ENCODE data around the gene DUSP7.
"Not testable (repeated sequence)": the region's sequence is repeated elsewhere in the genome, so short reads cannot be mapped to it uniquely, and the experiment has no call there.

Gene DUSP7

GRCh38 chr3:52046186-52046901 lies 10.0 kb downstream of the DUSP7 start:
- Histone ChIP-seq H3K36me3 (ENCODE audit: insufficient read depth, low read length) (peaks cover 3% of the 10 kb centered on the region; the same call in 1 of the 2 replicates), H3K4me1 (ENCODE audit: control insufficient read depth, insufficient read depth, low read length, unreplicated experiment) (peaks cover 48% of the 10 kb centered on the region), H2AFZ (ENCODE audit: low read length, unreplicated experiment) (peak overlapping the region; percentile 65), H3K27ac (ENCODE audit: low read depth, low read length) (peak overlapping the region; percentile 88), H3K79me2 (ENCODE audit: control insufficient read depth, insufficient read depth, low read length, unreplicated experiment) (peaks cover 9% of the 10 kb centered on the region), H3K4me3 (ENCODE audit: low read depth, low read length) (peak overlapping the region; percentile 36; the same call in 1 of the 2 replicates), H3K27me3 (ENCODE audit: insufficient read depth, low read length) (no peaks in the 10 kb centered on the region)

GRCh38 chr3:52044869-52045619 lies 11.3 kb downstream of the DUSP7 start:
- Histone ChIP-seq H3K36me3 (ENCODE audit: insufficient read depth, low read length) (0 out of 2 replicates have a peak, but pooled peaks cover 3% of the 10 kb centered on the region), H3K79me2 (ENCODE audit: control insufficient read depth, insufficient read depth, low read length, unreplicated experiment) (no peaks in the 10 kb centered on the region), H3K4me1 (ENCODE audit: control insufficient read depth, insufficient read depth, low read length, unreplicated experiment) (peaks cover 48% of the 10 kb centered on the region), H2AFZ (ENCODE audit: low read length, unreplicated experiment) (no peak overlapping the region), H3K27ac (ENCODE audit: low read depth, low read length) (no peak overlapping the region; the same call in 1 of the 2 replicates), H3K27me3 (ENCODE audit: insufficient read depth, low read length) (no peaks in the 10 kb centered on the region), H3K4me3 (ENCODE audit: low read depth, low read length) (no peak overlapping the region)

GRCh38 chr3:52043750-52044149 lies 12.6 kb downstream of the DUSP7 start:
- H3K4me1 ChIP-seq (ENCODE audit: control insufficient read depth, insufficient read depth, low read length, unreplicated experiment) = peaks cover 38% of the 10 kb centered on the region
- H3K79me2 ChIP-seq (ENCODE audit: control insufficient read depth, insufficient read depth, low read length, unreplicated experiment) = no peaks in the 10 kb centered on the region
- H3K27ac ChIP-seq (ENCODE audit: low read depth, low read length) = no peak overlapping the region
- H2AFZ ChIP-seq (ENCODE audit: low read length, unreplicated experiment) = no peak overlapping the region
- H3K36me3 ChIP-seq (ENCODE audit: insufficient read depth, low read length) = no peaks in the 10 kb centered on the region
- no peaks in the 10 kb centered on the region for H3K27me3 ChIP-seq (ENCODE audit: insufficient read depth, low read length)
- no peak overlapping the region for H3K4me3 ChIP-seq (ENCODE audit: low read depth, low read length)

GRCh38 chr3:52043039-52043438 lies 13.3 kb downstream of the DUSP7 start:
- peaks cover 37% of the 10 kb centered on the region for H3K4me1 ChIP-seq (ENCODE audit: control insufficient read depth, insufficient read depth, low read length, unreplicated experiment)
- not testable (repeated sequence) for H3K36me3 ChIP-seq (ENCODE audit: insufficient read depth, low read length); H3K4me3 ChIP-seq (ENCODE audit: low read depth, low read length); H3K27me3 ChIP-seq (ENCODE audit: insufficient read depth, low read length); H3K27ac ChIP-seq (ENCODE audit: low read depth, low read length); H2AFZ ChIP-seq (ENCODE audit: low read length, unreplicated experiment); H3K79me2 ChIP-seq (ENCODE audit: control insufficient read depth, insufficient read depth, low read length, unreplicated experiment)

- Histone ChIP-seq H3K79me2 (ENCODE audit: control insufficient read depth, insufficient read depth, low read length, unreplicated experiment) (no peaks in the 10 kb centered on the region), H3K27me3 (ENCODE audit: insufficient read depth, low read length) (no peaks in the 10 kb centered on the region), H2AFZ (ENCODE audit: low read length, unreplicated experiment) (no peak overlapping the region), H3K4me1 (ENCODE audit: control insufficient read depth, insufficient read depth, low read length, unreplicated experiment) (peaks cover 20% of the 10 kb centered on the region), H3K36me3 (ENCODE audit: insufficient read depth, low read length) (no peaks in the 10 kb centered on the region), H3K27ac (ENCODE audit: low read depth, low read length) (no peak overlapping the region), H3K4me3 (ENCODE audit: low read depth, low read length) (no peak overlapping the region)
Measured at GRCh38 chr3:52041118-52041731, 15.1 kb downstream of the DUSP7 start.

GRCh38 chr3:52040600-52040999 lies 15.8 kb downstream of the DUSP7 start:
- Histone ChIP-seq H3K27ac (ENCODE audit: low read depth, low read length) (no peak overlapping the region), H3K4me3 (ENCODE audit: low read depth, low read length) (no peak overlapping the region), H3K79me2 (ENCODE audit: control insufficient read depth, insufficient read depth, low read length, unreplicated experiment) (no peaks in the 10 kb centered on the region), H2AFZ (ENCODE audit: low read length, unreplicated experiment) (no peak overlapping the region), H3K4me1 (ENCODE audit: control insufficient read depth, insufficient read depth, low read length, unreplicated experiment) (peaks cover 14% of the 10 kb centered on the region), H3K36me3 (ENCODE audit: insufficient read depth, low read length) (no peaks in the 10 kb centered on the region), H3K27me3 (ENCODE audit: insufficient read depth, low read length) (no peaks in the 10 kb centered on the region)

GRCh38 chr3:52039846-52040245 lies 16.5 kb downstream of the DUSP7 start:
- H2AFZ ChIP-seq (ENCODE audit: low read length, unreplicated experiment) = no peak overlapping the region
- H3K4me1 ChIP-seq (ENCODE audit: control insufficient read depth, insufficient read depth, low read length, unreplicated experiment) = peaks cover 9% of the 10 kb centered on the region
- H3K36me3 ChIP-seq (ENCODE audit: insufficient read depth, low read length) = no peaks in the 10 kb centered on the region
- H3K79me2 ChIP-seq (ENCODE audit: control insufficient read depth, insufficient read depth, low read length, unreplicated experiment) = no peaks in the 10 kb centered on the region
- no peak overlapping the region for H3K27ac ChIP-seq (ENCODE audit: low read depth, low read length)
- no peaks in the 10 kb centered on the region for H3K27me3 ChIP-seq (ENCODE audit: insufficient read depth, low read length)
- H3K4me3 ChIP-seq (ENCODE audit: low read depth, low read length) = no peak overlapping the region

- H3K27ac ChIP-seq (ENCODE audit: low read depth, low read length) = no peak overlapping the region
- no peak overlapping the region for H2AFZ ChIP-seq (ENCODE audit: low read length, unreplicated experiment)
- peaks cover 9% of the 10 kb centered on the region for H3K4me1 ChIP-seq (ENCODE audit: control insufficient read depth, insufficient read depth, low read length, unreplicated experiment)
- no peaks in the 10 kb centered on the region for H3K79me2 ChIP-seq (ENCODE audit: control insufficient read depth, insufficient read depth, low read length, unreplicated experiment)
- no peaks in the 10 kb centered on the region for H3K36me3 ChIP-seq (ENCODE audit: insufficient read depth, low read length)
- H3K4me3 ChIP-seq (ENCODE audit: low read depth, low read length) = no peak overlapping the region
- H3K27me3 ChIP-seq (ENCODE audit: insufficient read depth, low read length) = no peaks in the 10 kb centered on the region
Measured at GRCh38 chr3:52039426-52039825, 16.9 kb downstream of the DUSP7 start.

- Histone ChIP-seq H3K36me3 (ENCODE audit: insufficient read depth, low read length) (no peaks in the 10 kb centered on the region), H3K27ac (ENCODE audit: low read depth, low read length) (no peak overlapping the region), H3K4me1 (ENCODE audit: control insufficient read depth, insufficient read depth, low read length, unreplicated experiment) (peaks cover 4% of the 10 kb centered on the region), H3K27me3 (ENCODE audit: insufficient read depth, low read length) (no peaks in the 10 kb centered on the region), H3K4me3 (ENCODE audit: low read depth, low read length) (no peak overlapping the region), H3K79me2 (ENCODE audit: control insufficient read depth, insufficient read depth, low read length, unreplicated experiment) (no peaks in the 10 kb centered on the region), H2AFZ (ENCODE audit: low read length, unreplicated experiment) (no peak overlapping the region)
Measured at GRCh38 chr3:52038227-52038626, 18.1 kb downstream of the DUSP7 start.

GRCh38 chr3:52037291-52037690 lies 19.1 kb downstream of the DUSP7 start:
- Histone ChIP-seq H3K27me3 (ENCODE audit: insufficient read depth, low read length) (no peaks in the 10 kb centered on the region), H3K36me3 (ENCODE audit: insufficient read depth, low read length) (no peaks in the 10 kb centered on the region), H3K27ac (ENCODE audit: low read depth, low read length) (no peak overlapping the region), H2AFZ (ENCODE audit: low read length, unreplicated experiment) (no peak overlapping the region), H3K79me2 (ENCODE audit: control insufficient read depth, insufficient read depth, low read length, unreplicated experiment) (no peaks in the 10 kb centered on the region), H3K4me3 (ENCODE audit: low read depth, low read length) (no peak overlapping the region), H3K4me1 (ENCODE audit: control insufficient read depth, insufficient read depth, low read length, unreplicated experiment) (peaks cover 4% of the 10 kb centered on the region)

Measured in ACC112 (cell line).